NCI-H748 treated with DMSO at 0.1 percent for 48 hours (cell line): Measurements from ENCODE around the gene FXYD3.

Experiments used
- DNase-seq: peaks from one replicate; lab custom pipeline; 2025; lab: John Stamatoyannopoulos, UW

The FXYD3 gene

GRCh38 chr19:35162471-35163326 is 47.1 kb downstream of the FXYD3 start:
- no peak for DNase-seq

GRCh38 chr19:35164418-35164817 is 48.8 kb downstream of the FXYD3 start:
- DNase-seq, result no peak

- DNase-seq, result no peak
These were observed 49.8 kb downstream of the FXYD3 start for GRCh38 chr19:35165200-35166058.

GRCh38 chr19:35166100-35167063 is 50.8 kb downstream of the FXYD3 start:
- no peak for DNase-seq

- no peak for DNase-seq
These were observed 51.9 kb downstream of the FXYD3 start for GRCh38 chr19:35167251-35168119.

GRCh38 chr19:35168196-35168595 is 52.6 kb downstream of the FXYD3 start:
- no peak for DNase-seq

- DNase-seq, result no peak
These were observed 53.8 kb downstream of the FXYD3 start for GRCh38 chr19:35169221-35169995.

- DNase-seq, result no peak
These were observed 54.9 kb downstream of the FXYD3 start for GRCh38 chr19:35170359-35171061.

- no peak for DNase-seq
These were observed 56.1 kb downstream of the FXYD3 start for GRCh38 chr19:35171730-35172129.
